ENCODE results near the gene LYPD8.

The LYPD8 gene

DNA sequence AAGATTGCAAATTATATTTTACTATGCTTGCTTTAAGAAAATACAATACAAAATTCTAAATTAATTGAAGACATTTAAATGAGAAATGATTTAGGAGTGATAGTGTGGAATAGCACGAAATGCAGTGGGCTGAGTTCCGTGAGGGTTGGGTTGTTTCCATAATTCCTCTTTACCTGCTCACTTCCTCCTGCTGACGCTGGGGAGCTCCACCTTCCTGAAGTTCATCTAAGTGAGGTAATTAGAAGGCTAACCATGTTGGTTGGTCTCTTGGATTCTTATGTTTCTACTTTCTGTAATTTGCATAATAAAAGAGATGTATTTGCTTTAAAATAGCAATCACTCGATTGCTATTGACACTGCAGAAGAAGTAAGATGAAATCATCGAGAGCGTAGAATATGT is 57.7 kb downstream of the LYPD8 start:
- DNase-seq (ENCODE audit: low read depth) = no peak

DNA sequence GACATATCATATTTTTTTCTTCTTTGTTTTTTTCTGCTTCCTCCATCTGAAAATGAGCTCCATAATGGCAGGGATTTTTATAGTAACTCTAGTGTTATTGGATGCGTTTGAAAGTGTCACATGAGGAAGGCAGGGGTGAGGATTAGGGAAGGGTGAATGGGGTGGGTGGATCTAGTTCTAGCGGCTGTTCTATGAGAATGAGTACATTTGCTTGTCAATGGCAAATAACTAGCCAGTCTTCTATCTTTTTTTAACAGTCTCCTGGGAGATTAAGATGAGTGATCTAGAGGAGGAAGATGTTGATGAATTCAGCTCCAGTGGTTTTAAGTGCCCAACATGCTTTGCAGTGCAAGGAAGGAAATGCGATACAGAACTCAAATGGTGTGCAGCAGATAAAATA is 58.8 kb downstream of the LYPD8 start:
- no peak for DNase-seq (ENCODE audit: low read depth)

DNA sequence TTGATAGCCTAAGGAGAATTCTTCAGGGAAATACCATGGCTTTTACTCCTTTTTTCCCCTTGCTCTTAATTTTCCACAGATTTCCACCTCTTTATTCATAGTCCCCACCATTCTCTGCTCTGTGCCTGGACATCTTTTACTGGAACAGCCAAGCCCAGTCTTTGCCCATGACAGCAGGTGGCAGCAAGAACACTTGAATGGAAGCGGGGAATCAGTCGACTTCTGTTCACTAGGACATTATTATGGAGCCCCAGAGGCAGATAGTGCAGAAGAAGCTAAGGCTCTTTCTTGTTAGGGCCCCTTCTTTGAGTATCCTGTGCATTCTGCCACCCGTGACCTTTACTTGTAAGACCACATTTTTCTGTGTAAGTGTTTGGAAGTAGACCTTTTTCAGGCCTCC is 59.3 kb downstream of the LYPD8 start:
- no peak for DNase-seq (ENCODE audit: low read depth)

GRCh38 chr1:248695451-248696132 is 60.0 kb downstream of the LYPD8 start:
- DNase-seq (ENCODE audit: low read depth) = no peak

GRCh38 chr1:248691567-248692155 is 63.9 kb downstream of the LYPD8 start:
- DNase-seq (ENCODE audit: low read depth) = no peak
